Ovary (tissue), 3 donors: ENCODE measurements around the gene RAB6A.

Experiments
- CTCF ChIP-seq, 3 donors: fragments of 450-650 bp in 2 of 3; fragments of 200-600 bp in 1 of 3; IDR thresholded peaks; one replicate each; pipeline versions ENCODE4 v1.5.1 to v1.8.0; 2016 to 2022; ENCODE audit warnings: antibody characterized with exemption in 3 of 3, mild to moderate bottlenecking in 1 of 3
- EP300 ChIP-seq: sonication (generic); formaldehyde crosslinking; IDR thresholded peaks from one replicate; pipeline ENCODE4 v1.6.1; 2017; ENCODE audit warnings: antibody characterized with exemption
- POLR2A ChIP-seq: fragments of 450-650 bp; IDR thresholded peaks from one replicate; pipeline ENCODE4 v1.6.1; 2017; ENCODE audit warnings: antibody characterized with exemption, mild to moderate bottlenecking, moderate library complexity
- donor health status: DM: no; HTN: no; CAD: no.

DNA sequence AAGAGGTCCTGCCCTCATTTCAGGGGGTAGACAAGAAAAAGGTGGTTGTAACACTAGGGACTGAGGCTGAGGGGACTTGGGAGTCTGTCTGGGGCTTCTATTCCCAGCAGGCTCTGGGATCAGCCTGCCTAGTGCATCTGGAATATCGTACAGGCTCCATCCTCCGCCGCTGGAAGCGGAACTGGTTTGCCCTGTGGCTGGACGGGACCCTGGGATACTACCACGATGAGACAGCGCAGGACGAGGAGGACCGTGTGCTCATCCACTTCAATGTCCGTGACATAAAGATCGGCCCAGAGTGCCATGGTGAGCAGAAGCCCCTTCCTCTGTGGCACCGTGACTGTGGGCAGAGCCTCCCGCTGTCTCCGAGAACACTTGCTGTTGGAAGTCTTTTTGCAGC is 110.5 kb downstream of the RAB6A start:
- TF ChIP-seq POLR2A = no peak
- TF ChIP-seq CTCF (IDR thresholded peaks at IDR 0.05) = no peak
- no peak for TF ChIP-seq EP300
